B cell (primary cell): ENCODE data around the gene DENND2C.

Experiments
- CTCF ChIP-seq: fragments of 200-600 bp; IDR thresholded peaks from one replicate; pipeline ENCODE4 v1.8.0; 2022; ENCODE audit warnings: antibody characterized with exemption, mild to moderate bottlenecking
- EZH2 ChIP-seq: IDR thresholded peaks from 2 replicates; pipeline ENCODE4 v1.6.1; 2012; ENCODE audit warnings: borderline replicate concordance, low read depth, mild to moderate bottlenecking, moderate library complexity, low read length; ENCODE audit not compliant: insufficient read depth, poor library complexity, severe bottlenecking

- TF ChIP-seq CTCF: no peak
- TF ChIP-seq EZH2: no peak
Observed at GRCh38 chr1:114702737-114703136, 32.9 kb upstream of the DENND2C start.
